ENCODE data around the gene RIT2.

- no peak for TF ChIP-seq ZNF335 (tag by site-specific recombination; conservative IDR thresholded peaks at IDR 0.05)
- TF ChIP-seq, protein P1, sequence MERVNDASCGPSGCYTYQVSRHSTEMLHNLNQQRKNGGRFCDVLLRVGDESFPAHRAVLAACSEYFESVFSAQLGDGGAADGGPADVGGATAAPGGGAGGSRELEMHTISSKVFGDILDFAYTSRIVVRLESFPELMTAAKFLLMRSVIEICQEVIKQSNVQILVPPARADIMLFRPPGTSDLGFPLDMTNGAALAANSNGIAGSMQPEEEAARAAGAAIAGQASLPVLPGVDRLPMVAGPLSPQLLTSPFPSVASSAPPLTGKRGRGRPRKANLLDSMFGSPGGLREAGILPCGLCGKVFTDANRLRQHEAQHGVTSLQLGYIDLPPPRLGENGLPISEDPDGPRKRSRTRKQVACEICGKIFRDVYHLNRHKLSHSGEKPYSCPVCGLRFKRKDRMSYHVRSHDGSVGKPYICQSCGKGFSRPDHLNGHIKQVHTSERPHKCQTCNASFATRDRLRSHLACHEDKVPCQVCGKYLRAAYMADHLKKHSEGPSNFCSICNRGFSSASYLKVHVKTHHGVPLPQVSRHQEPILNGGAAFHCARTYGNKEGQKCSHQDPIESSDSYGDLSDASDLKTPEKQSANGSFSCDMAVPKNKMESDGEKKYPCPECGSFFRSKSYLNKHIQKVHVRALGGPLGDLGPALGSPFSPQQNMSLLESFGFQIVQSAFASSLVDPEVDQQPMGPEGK (tag by site-specific recombination; IDR thresholded peaks at IDR 0.05): no peak
- TF ChIP-seq CTCF (tag by site-specific recombination; IDR thresholded peaks at IDR 0.05): no peak
- no peak for TF ChIP-seq YY1 (tag by site-specific recombination; IDR thresholded peaks at IDR 0.05)
- TF ChIP-seq ZNF792 (tag by site-specific recombination; IDR thresholded peaks at IDR 0.05): no peak
- TF ChIP-seq, protein P2, sequence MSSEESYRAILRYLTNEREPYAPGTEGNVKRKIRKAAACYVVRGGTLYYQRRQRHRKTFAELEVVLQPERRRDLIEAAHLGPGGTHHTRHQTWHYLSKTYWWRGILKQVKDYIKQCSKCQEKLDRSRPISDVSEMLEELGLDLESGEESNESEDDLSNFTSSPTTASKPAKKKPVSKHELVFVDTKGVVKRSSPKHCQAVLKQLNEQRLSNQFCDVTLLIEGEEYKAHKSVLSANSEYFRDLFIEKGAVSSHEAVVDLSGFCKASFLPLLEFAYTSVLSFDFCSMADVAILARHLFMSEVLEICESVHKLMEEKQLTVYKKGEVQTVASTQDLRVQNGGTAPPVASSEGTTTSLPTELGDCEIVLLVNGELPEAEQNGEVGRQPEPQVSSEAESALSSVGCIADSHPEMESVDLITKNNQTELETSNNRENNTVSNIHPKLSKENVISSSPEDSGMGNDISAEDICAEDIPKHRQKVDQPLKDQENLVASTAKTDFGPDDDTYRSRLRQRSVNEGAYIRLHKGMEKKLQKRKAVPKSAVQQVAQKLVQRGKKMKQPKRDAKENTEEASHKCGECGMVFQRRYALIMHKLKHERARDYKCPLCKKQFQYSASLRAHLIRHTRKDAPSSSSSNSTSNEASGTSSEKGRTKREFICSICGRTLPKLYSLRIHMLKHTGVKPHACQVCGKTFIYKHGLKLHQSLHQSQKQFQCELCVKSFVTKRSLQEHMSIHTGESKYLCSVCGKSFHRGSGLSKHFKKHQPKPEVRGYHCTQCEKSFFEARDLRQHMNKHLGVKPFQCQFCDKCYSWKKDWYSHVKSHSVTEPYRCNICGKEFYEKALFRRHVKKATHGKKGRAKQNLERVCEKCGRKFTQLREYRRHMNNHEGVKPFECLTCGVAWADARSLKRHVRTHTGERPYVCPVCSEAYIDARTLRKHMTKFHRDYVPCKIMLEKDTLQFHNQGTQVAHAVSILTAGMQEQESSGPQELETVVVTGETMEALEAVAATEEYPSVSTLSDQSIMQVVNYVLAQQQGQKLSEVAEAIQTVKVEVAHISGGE (tag by site-specific recombination; conservative IDR thresholded peaks at IDR 0.05; ENCODE audit: low read depth): no peak
- TF ChIP-seq MEIS1 (CRISPR knock-in tag; IDR thresholded peaks at IDR 0.05; ENCODE audit: borderline replicate concordance): no peak
- no peak for TF ChIP-seq ZEB2 (tag by site-specific recombination; IDR thresholded peaks at IDR 0.05)
Observed at GRCh38 chr18:42959528-42959927, 156.0 kb downstream of the RIT2 start.
